DOHH2 (cell line): ENCODE results near the gene FUT2.
"Not testable (repeated sequence)": the region's sequence is repeated elsewhere in the genome, so short reads cannot be mapped to it uniquely, and the experiment has no call there.

ENCODE experiments used
- H3F3A ChIP-seq: fragments of 200-600 bp; sonication (generic), shearing (Covaris generic); 2 replicates; pipeline ENCODE4 v1.6.0; 2016; ENCODE audit warnings: antibody characterized with exemption, mild to moderate bottlenecking; ENCODE audit not compliant: control insufficient read depth, insufficient read depth
- H3K27ac ChIP-seq: fragments of 200-600 bp; sonication (generic); 2 replicates; pipeline ENCODE4 v1.5.1; 2014; ENCODE audit warnings: low read depth, mild to moderate bottlenecking, low read length, moderate library complexity
- H3K27me3 ChIP-seq: fragments of 200-600 bp; sonication (generic); 2 replicates; pipeline ENCODE4 v1.6.1; 2014; ENCODE audit warnings: mild to moderate bottlenecking, low read length, mixed read lengths; ENCODE audit not compliant: control insufficient read depth
- H3K36me3 ChIP-seq: fragments of 200-600 bp; sonication (generic); 2 replicates; pipeline ENCODE4 v1.6.1; 2014; ENCODE audit warnings: mild to moderate bottlenecking, low read length, moderate library complexity, mixed read lengths; ENCODE audit not compliant: control insufficient read depth
- H3K4me1 ChIP-seq: fragments of 200-600 bp; sonication (generic); 2 replicates; pipeline ENCODE4 v1.6.1; 2014; ENCODE audit warnings: mild to moderate bottlenecking, low read length, mixed read lengths; ENCODE audit not compliant: control insufficient read depth
- H3K4me2 ChIP-seq: fragments of 200-600 bp; sonication (generic); 2 replicates; pipeline ENCODE4 v1.6.0; 2014; ENCODE audit warnings: mild to moderate bottlenecking, low read length, moderate library complexity
- H3K4me3 ChIP-seq: fragments of 200-600 bp; sonication (generic); 2 replicates; pipeline ENCODE4 v1.5.1; 2014; ENCODE audit warnings: mild to moderate bottlenecking, low read length, mixed read lengths
- H3K79me2 ChIP-seq: fragments of 200-600 bp; sonication (generic); 2 replicates; pipeline ENCODE4 v1.6.1; 2014; ENCODE audit warnings: mild to moderate bottlenecking, low read length, mixed read lengths; ENCODE audit not compliant: control insufficient read depth
- H3K9me2 ChIP-seq: fragments of 200-600 bp; sonication (generic); replicated peaks from 2 replicates; pipeline ENCODE4 v1.6.1; 2014; ENCODE audit warnings: mild to moderate bottlenecking, low read length, mixed read lengths; ENCODE audit not compliant: control insufficient read depth
- H3K9me3 ChIP-seq: fragments of 200-600 bp; sonication (generic); 2 replicates; pipeline ENCODE4 v1.6.1; 2014; ENCODE audit warnings: antibody characterized with exemption, low read length, mixed read lengths; ENCODE audit not compliant: control insufficient read depth, insufficient read depth
- H4K20me1 ChIP-seq: fragments of 200-600 bp; sonication (generic); 2 replicates; pipeline ENCODE4 v1.6.0; 2014; ENCODE audit warnings: low read depth, mild to moderate bottlenecking, antibody characterized with exemption, low read length, moderate library complexity; ENCODE audit not compliant: control insufficient read depth, insufficient read depth
- CTCF ChIP-seq: fragments of 200-600 bp; sonication (generic); IDR thresholded peaks from one replicate; pipeline ENCODE4 v1.5.1; 2014; ENCODE audit warnings: antibody characterized with exemption, mild to moderate bottlenecking, low read depth, low read length; ENCODE audit not compliant: poor library complexity, severe bottlenecking
- EZH2phosphoT487 ChIP-seq: fragments of 200-600 bp; sonication (generic); IDR thresholded peaks from 2 replicates; pipeline ENCODE4 v1.6.1; 2017; ENCODE audit warnings: borderline replicate concordance, mild to moderate bottlenecking, antibody characterized with exemption, low read length, moderate library complexity, mixed read lengths

FUT2 gene

GRCh38 chr19:48676887-48677286, 18.9 kb upstream of the FUT2 start:
- no peak for TF ChIP-seq EZH2phosphoT487
- TF ChIP-seq CTCF, result no peak
- no peak overlapping the region for H3K27ac ChIP-seq
- H3K4me1 ChIP-seq, result peaks cover 9% of the 10 kb centered on the region

GRCh38 chr19:48678201-48678600, 17.6 kb upstream of the FUT2 start:
- TF ChIP-seq EZH2phosphoT487 (no peak), CTCF (no peak)
- H3K27me3 ChIP-seq, result no peaks in the 10 kb centered on the region
- H3K4me3 ChIP-seq, result no peak overlapping the region
- H3K36me3 ChIP-seq, result no peaks in the 10 kb centered on the region
- no peak overlapping the region for H3K4me2 ChIP-seq
- H3K9me2 ChIP-seq, result no peaks in the 10 kb centered on the region
- no peaks in the 10 kb centered on the region for H3K79me2 ChIP-seq
- peaks cover 9% of the 10 kb centered on the region for H3K4me1 ChIP-seq
- H3F3A ChIP-seq, result no peaks in the 10 kb centered on the region
- H4K20me1 ChIP-seq, result no peaks in the 10 kb centered on the region
- H3K27ac ChIP-seq, result no peak overlapping the region
- no peaks in the 10 kb centered on the region for H3K9me3 ChIP-seq

More at GRCh38 chr19:48676887-48677286, 18.9 kb upstream of the FUT2 start:
- no peak overlapping the region for H3K4me2 ChIP-seq
- H3K9me2 ChIP-seq, result no peaks in the 10 kb centered on the region
- no peaks in the 10 kb centered on the region for H3K36me3 ChIP-seq
- H3K27me3 ChIP-seq, result no peaks in the 10 kb centered on the region
- H3K9me3 ChIP-seq, result no peaks in the 10 kb centered on the region
- no peaks in the 10 kb centered on the region for H4K20me1 ChIP-seq
- H3F3A ChIP-seq, result no peaks in the 10 kb centered on the region
- H3K4me3 ChIP-seq, result no peak overlapping the region
- no peaks in the 10 kb centered on the region for H3K79me2 ChIP-seq

DNA sequence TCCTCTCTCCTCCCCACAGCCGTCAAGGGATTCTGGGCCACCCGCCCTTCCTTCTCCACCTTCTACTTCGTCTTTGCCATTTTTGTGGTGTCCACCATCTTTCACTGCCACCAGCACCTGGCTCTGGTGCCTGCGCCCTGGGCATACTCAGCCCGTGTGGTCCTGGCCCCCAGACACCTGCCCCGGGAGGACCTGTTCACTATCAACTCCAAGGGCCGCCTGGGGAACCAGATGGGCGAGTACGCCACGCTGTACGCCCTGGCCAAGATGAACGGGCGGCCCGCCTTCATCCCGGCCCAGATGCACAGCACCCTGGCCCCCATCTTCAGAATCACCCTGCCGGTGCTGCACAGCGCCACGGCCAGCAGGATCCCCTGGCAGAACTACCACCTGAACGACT, 15.8 kb upstream of the FUT2 start:
- not testable (repeated sequence) for H3K9me3 ChIP-seq, H3K79me2 ChIP-seq, H3K4me3 ChIP-seq, H3F3A ChIP-seq, H4K20me1 ChIP-seq, H3K4me2 ChIP-seq, H3K4me1 ChIP-seq, H3K27ac ChIP-seq, H3K9me2 ChIP-seq, H3K36me3 ChIP-seq, H3K27me3 ChIP-seq

DNA sequence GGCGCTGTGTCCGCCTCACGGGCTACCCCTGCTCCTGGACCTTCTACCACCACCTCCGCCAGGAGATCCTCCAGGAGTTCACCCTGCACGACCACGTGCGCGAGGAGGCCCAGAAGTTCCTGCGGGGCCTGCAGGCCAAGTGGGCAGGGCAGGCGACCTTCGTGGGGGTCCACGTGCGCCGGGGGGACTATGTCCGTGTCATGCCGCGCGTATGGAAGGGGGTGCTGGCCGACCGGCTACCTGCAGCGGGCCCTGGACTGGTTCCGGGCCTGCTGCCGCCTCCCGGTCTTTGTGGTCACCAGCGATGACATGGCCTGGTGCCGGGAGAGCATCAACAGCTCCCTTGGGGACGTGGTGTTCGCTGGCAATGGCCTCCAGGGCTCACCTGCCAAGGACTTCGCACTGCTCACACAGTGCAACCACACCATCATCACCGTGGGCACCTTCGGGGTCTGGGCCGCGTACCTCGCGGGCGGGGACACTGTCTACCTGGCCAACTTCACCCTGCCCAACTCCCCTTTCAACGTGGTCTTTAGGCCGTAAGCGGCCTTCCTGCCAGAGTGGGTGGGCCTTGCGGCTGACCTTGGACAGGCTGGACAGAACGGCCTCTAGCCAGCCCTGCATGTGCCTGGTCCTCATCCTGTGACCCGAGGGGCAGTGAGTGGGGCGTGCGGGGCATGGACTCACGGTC, 15.2 kb upstream of the FUT2 start:
- Histone ChIP-seq H3K27ac (no peak overlapping the region), H3K4me1 (peaks cover 1% of the 10 kb centered on the region), H3K36me3 (no peaks in the 10 kb centered on the region), H3K27me3 (no peaks in the 10 kb centered on the region; the same call in 1 of the 2 replicates), H3K79me2 (no peaks in the 10 kb centered on the region), H3F3A (no peaks in the 10 kb centered on the region), H4K20me1 (no peaks in the 10 kb centered on the region), H3K9me2 (no peaks in the 10 kb centered on the region), H3K9me3 (no peaks in the 10 kb centered on the region), H3K4me2 (no peak overlapping the region), H3K4me3 (no peak overlapping the region)
- TF ChIP-seq EZH2phosphoT487, result no peak
- TF ChIP-seq CTCF, result no peak
